ENCODE data around the gene MCM3AP.
"Not testable (repeated sequence)": the region's sequence is repeated elsewhere in the genome, so short reads cannot be mapped to it uniquely, and the experiment has no call there.

Gene MCM3AP

DNA sequence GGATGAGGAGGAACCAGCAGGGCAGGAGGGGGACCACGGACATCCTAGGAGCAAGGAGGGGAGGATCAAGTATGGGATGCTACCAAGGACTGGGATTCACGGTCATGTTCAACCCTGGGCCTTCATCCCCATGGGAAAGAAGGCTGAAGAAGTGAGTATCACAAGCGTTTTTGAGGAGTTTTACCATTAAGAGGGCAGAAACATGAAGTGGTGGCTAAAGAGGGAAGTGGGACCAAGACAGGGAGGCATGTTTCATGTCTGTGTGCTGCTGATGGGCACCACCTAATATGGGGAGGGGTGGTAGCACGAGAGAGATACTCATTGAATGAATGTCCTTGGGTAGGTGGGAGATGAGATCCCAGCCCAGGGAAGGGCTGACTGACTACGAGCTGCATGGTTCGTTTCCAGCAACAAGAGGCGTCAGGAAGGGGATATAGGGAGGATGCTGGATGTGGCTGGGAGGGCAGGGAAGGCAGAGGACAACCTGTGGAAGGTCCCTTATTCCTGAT is 45.5 kb downstream of the MCM3AP start:
- no peak for DNase-seq

GRCh38 chr21:46237474-46237873 is 47.9 kb downstream of the MCM3AP start:
- no peak for DNase-seq

DNA sequence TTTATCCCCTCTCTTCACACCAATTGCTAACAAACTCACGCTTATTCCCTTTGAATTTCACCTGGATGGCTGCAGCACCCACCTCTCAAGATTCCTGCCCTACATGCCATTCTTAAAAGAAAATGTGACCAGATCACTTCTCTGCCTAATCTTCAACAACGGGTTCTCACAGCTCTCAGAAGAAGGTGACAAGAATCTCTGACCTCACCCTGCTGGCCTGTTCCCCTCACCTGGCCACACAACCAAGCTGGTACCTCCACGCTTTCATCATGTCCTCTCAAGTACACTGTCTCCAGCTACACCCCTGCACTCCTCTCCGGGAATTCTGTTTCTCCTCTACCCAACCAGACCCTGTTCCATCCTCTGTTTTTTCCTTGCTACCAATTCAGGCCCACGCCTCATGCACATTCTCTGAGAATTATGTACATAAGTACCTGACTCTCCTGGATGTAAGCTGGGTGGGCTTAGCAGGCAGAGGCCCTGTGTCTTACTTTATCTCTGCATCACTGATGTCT is 50.9 kb downstream of the MCM3AP start:
- DNase-seq = no peak

GRCh38 chr21:46229923-46230260 is 55.5 kb downstream of the MCM3AP start:
- DNase-seq = no peak

DNA sequence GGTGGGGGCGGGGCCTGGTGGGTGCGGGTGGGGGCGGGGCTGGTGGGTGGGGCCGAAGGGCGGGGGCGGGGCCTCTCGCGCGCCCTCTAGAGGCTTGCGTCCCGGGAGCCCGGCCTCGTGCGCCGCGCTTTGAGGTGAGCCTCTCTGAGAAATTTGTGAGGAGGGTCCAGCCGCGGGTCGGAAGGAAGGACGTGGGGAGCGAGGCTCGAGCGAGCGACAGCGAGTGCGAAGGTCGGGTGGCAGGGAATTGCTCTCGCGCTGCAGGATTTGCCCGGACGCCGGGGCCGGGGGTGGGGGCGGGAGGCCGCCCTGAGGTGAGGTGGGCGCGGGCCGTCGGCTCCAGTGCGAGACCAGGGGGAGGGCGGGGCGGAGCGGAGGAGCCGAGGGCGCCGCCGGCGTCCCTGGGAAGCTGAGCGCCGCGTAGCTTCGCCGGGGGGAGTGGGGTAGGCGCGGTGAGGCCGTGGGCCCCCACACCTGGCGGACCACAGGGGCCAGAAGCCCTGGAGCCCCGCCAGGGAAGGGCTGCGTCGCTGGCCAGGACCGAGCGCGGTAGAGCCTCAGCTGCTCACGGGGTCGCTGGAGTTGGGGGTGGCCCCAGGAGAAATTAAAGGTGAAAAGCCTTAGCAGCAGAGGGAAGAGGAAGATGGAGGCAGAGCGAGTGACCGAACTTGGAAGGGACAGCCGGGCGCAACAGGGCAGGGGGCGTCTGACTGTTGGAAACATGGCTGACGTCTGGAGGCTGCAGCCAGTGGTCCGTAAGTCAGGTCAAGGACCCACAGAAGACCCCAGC is 56.1 kb downstream of the MCM3AP start:
- peak; percentile 67 to 68 for DNase-seq

- DNase-seq = peak; percentile 99
These were observed 56.9 kb downstream of the MCM3AP start, which contains the start of gene LSS for GRCh38 chr21:46228345-46229051. LSS (minus strand) TSS chr21:46228774; CDS start chr21:46228745, 29 bp downstream.

DNA sequence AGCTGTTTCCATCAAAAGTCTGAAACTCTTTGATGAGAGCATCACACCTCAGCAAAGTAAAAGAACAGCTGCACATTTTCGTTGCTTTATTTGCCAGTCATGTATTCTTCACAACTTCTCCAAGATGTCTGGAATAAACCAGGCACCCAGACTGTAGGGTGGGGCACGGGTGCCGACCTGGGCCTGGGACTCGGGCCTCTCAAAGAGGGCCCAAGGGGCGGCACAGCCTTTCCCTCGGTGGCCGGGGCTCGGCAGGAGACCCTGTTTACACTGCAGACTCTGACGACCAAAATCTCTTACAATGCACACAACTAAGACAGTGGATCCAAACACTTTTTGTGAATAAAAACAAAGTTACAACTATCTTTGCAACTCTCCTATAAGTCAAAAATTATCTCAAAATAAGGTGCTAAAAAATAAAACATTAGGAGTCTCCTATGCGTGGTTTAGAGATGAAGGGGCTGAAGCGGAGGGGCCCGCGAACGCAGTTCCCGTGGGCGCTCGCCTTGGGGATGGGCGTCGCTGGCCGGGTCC is 57.5 kb downstream of the MCM3AP start:
- DNase-seq = peak in 1 of 2 experiments; percentile 33

DNA sequence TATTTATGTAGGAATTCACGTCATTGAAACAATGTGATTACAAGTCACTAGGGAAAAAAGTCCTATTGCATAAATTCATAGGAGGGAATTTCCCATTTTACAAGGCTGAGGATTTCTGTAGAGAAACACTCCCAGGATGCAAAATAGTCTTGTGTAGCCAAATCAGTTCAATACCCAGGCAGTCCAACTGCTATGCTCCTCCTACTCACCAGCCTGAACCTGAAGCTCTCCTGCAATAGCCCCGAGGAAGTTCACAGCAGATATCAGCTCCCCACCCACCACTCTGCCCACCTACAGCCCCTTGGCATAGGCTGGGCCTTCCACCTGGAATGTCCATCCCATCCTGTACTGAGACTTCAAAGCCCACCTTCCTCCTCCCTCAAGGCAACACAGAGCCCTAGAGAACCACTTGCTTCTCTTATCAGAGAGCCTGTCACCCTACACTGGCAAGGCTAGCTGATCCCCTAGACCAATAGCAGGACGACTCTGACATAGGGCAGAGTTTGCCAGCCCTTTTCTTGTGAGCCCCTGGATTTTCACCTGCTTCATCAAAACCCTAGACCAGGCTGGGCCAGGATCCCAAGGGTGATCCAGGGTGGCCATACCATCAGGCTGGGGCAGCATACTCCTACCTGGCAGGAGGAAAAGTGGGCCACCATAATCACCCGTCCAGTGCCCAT is 58.4 kb downstream of the MCM3AP start:
- peak in 1 of 2 experiments; percentile 17 for DNase-seq

GRCh38 chr21:46226146-46226545 is 59.3 kb downstream of the MCM3AP start:
- DNase-seq = no peak

GRCh38 chr21:46223661-46224060 is 61.8 kb downstream of the MCM3AP start:
- DNase-seq = not testable (repeated sequence)

- DNase-seq = no peak
These were observed 62.2 kb downstream of the MCM3AP start for GRCh38 chr21:46223217-46223616.

DNA sequence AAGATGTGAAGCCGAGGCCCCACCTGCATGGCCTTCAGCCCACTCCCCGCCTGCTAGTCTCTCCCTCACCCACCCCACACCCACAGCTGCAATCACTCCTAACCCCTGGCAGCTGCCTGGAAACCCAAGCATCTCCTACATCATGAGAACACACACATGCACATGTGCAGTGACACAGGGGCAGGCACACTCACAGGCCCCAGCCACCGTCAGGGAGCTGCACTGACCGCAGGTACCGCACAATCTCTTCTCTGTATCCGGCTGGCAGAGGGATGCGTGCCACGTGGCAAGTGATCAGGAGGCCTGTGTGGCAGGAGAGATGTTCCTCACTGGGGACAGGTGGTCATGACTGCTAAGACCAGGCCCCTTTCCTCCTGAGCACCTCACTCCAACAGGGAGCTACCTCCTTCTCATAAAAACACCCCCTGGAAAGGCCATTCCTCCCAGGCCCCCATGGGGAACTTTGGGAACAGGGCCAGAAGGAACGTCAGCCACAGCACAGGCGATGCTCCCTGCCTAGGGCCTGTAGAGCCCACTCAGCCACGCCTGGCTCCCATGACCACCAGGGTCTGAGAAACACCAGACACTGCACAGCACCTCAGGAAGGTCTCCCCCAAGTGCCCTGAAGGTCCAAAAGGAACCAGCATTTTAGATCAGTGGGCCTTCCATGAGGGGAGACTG is 62.8 kb downstream of the MCM3AP start:
- DNase-seq = no peak

DNA sequence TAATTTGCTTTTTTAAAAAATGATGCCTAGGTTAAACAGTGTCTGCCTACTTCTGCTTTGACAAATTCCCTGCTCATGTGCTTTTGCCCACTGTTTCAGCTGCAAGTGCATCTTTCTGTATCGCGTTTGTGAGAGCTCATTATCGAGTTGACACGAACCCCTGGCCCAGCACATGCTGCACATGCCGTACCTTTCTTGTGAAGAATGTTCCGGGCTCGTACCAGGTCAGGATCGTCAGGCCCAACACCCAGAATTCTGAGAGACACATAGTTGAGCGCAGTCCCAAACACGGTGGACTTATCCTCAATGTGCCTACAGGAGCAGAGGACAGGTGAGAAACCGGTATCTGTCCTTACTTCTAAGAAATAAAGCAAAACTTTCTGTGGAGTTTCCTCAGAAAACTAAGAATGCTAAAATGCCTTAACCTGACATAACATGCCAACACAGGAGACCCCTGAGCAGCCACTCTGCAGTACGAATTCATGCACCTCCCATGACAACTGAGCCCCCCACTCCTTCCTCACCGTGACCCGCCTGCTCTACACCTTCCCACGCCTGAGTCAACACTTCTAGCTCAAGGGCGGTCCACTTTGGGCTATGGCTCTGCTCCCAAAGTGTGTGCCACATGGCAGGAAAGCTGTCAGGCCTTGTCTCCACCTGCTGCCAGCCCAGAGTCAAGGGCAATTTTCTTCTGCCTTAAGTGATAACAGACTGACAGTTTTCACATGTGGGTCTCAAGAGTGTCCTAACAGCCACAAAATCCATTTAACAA is 63.6 kb downstream of the MCM3AP start:
- DNase-seq = peak; percentile 53 to 79

DNA sequence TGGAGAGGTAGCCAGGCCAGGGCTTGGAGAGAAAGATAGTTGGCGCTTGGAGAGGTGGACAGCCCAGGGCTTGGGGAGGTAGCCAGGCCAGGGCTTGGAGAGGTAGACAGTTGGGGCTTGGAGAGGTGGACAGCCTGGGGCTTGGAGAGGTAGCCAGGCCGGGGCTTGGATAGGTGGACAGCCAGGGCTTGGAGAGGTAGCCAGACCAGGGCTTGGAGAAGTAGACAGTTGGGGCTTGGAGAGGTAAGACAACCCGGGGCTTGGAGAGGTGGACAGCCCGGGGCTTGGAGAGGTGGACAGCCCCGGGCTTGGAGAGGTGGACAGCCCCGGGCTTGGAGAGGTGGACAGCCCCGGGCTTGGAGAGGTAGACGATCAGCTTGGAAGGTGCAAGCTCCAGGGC is 64.6 kb downstream of the MCM3AP start:
- DNase-seq = no peak

- DNase-seq = no peak
These were observed 65.1 kb downstream of the MCM3AP start for GRCh38 chr21:46220275-46220810.

GRCh38 chr21:46219591-46220239 is 65.7 kb downstream of the MCM3AP start:
- no peak for DNase-seq

DNA sequence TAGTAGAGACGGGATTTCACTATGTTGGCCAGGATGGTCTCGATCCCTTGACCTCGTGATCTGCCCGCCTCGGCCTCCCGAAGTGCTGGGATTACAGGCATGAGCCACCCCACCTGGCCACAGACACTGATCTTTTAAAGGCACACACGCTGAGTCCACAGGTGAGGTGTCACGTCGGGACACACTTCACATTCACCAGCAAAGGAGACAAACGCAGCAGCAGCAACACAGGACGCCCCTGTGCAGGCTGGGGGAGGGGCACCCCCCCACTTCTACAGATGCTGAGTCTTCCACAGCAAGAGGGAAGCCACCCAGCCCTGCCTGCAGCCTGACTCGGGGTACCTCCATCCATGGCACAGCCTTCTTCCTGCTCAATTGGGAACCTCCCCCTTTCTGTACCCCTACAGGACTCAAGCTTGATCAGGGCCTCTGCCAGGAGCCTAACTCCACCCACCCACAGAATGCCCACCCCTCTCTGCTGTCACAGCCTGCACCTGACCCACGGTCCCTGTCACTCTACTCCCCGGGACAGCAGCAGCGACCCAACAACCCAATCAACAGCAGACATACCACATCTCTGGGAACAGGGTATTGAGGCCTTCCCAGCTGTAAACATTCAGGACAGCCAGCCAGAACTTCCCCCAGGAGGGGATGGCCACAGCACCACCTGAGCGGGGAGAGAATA is 66.4 kb downstream of the MCM3AP start:
- DNase-seq = no peak

DNA sequence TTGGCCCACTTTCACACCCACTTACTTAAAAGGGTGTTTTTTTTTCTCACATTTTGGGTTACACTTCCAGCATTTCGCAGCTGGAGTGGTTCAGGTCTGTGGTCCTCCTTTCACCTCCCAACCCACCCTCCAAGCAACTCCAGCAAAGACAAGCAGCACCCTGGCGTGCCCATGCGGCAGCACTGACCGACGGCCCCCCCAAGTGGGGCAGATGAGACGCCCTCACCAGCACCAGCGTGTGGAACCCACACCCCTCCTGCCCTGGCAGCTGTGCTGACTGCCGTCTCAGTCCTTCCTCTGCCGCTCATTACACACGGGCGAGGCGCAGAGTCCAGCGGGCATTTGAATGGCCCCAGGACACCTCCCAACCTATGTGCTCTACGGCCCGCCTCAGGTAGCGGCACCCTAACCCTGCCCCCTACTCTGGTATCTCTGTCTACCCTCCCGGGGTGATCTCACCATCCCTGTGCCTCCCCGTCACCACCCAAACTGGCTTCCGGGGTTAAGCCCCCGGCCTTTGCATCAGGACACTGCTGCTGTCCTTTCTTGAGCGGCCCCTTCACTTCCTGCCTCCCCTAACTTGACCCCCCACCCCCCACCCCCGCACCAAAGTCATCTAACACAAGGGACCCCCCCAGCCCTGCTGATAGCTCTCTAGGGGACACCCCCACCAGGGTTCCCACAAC is 67.8 kb downstream of the MCM3AP start:
- DNase-seq = no peak

- no peak for DNase-seq
These were observed 69.2 kb downstream of the MCM3AP start for GRCh38 chr21:46216132-46216747.

All from NCI-H524 (cell line).